ENCODE results near the gene TACSTD2.

GRCh38 chr1:58620259-58620658 is 43.2 kb upstream of the TACSTD2 start:
- no peak for TF ChIP-seq CTCF (IDR thresholded peaks at IDR 0.05)
- no peak for TF ChIP-seq EZH2phosphoT487 (IDR thresholded peaks at IDR 0.05)
- TF ChIP-seq EZH2 (IDR thresholded peaks at IDR 0.05) = no peak

Measured in neural progenitor cell (in vitro differentiated cells).